Measurements from ENCODE around the gene PYGB. TPM values are rescaled to one million over a fixed set of nuclear protein-coding genes. Genes with fewer than 3 reads are reported as not detected.
A peak's percentile ranks its signal among the peaks of the same experiment; 100 is the strongest.

PYGB gene
- total and polyA plus RNA-seq, 8 donors = 17.4 to 37.2 (median 24.2) TPM

DNA sequence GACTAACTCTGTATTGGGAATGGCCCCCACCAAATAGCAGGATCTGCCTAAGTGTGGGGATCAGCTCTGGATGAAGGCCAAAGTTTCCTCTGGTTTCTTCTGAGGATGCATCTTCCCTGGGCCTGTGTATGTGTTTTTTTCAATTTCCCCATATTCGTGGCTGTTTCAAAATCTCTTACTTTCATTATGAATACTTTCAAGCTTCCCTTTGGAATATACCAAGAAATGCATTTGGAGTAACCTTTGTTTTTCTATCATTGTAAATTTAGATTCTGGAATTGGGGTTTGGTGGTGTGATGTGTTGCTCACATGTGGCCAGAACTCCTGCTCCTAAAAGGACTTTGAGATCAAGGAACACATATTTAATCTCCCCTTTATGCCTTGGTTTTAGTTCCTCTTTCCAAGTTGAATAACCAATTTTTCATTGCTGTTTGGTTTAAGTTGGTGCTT lies 44.0 kb upstream of the PYGB start:
- intact Hi-C loops (cut with DNase I) = no loop called here
- ATAC-seq (no peak), DNase-seq (no peak), FAIRE-seq (no peak)
- H3K27me3 ChIP-seq = no peaks in the 10 kb centered on the region
- peaks cover 5 to 10% (median 6%) of the 10 kb centered on the region in 3 donors for H3K4me1 ChIP-seq
- 61 to 69% methylated on average over 1 of the region's 1 CpG for WGBS, 2 donors
- no peaks in the 10 kb centered on the region for H3K9me3 ChIP-seq
- H3K4me3 ChIP-seq = no peak overlapping the region
- H3K36me3 ChIP-seq = no peaks in the 10 kb centered on the region
- H3K27ac ChIP-seq = no peak overlapping the region
- TF ChIP-seq, protein P1, sequence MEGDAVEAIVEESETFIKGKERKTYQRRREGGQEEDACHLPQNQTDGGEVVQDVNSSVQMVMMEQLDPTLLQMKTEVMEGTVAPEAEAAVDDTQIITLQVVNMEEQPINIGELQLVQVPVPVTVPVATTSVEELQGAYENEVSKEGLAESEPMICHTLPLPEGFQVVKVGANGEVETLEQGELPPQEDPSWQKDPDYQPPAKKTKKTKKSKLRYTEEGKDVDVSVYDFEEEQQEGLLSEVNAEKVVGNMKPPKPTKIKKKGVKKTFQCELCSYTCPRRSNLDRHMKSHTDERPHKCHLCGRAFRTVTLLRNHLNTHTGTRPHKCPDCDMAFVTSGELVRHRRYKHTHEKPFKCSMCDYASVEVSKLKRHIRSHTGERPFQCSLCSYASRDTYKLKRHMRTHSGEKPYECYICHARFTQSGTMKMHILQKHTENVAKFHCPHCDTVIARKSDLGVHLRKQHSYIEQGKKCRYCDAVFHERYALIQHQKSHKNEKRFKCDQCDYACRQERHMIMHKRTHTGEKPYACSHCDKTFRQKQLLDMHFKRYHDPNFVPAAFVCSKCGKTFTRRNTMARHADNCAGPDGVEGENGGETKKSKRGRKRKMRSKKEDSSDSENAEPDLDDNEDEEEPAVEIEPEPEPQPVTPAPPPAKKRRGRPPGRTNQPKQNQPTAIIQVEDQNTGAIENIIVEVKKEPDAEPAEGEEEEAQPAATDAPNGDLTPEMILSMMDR (IDR thresholded peaks at IDR 0.05) = no peak

- Histone ChIP-seq H3K4me1 (peaks cover 5 to 8% (median 6%) of the 10 kb centered on the region in 3 donors), H3K4me3 (no peak overlapping the region), H3K36me3 (no peaks in the 10 kb centered on the region), H3K27ac (no peak overlapping the region), H3K9me3 (no peaks in the 10 kb centered on the region), H3K27me3 (no peaks in the 10 kb centered on the region)
- peak in 1 of 6 donors; percentile 5 for DNase-seq
- TF ChIP-seq, protein P1 (IDR thresholded peaks at IDR 0.05) = no peak
- FAIRE-seq = no peak
- intact Hi-C loops (cut with DNase I) = no loop called here
- WGBS, 2 donors = 88 to 91% methylated on average over 9 of the region's 9 CpGs
- peak in 2 of 4 donors; percentile 43 to 52 for ATAC-seq
These were observed 43.2 kb upstream of the PYGB start for GRCh38 chr20:25204550-25205276.

GRCh38 chr20:25205277-25206062 lies 42.4 kb upstream of the PYGB start:
- H3K27ac ChIP-seq = no peak overlapping the region
- ATAC-seq (no peak), FAIRE-seq (no peak), DNase-seq (peak in 1 of 6 donors; percentile 5)
- TF ChIP-seq, protein P1 (IDR thresholded peaks at IDR 0.05) = no peak
- no peaks in the 10 kb centered on the region for H3K27me3 ChIP-seq
- intact Hi-C loops (cut with DNase I) = no loop called here
- H3K4me3 ChIP-seq = no peak overlapping the region
- no peaks in the 10 kb centered on the region for H3K36me3 ChIP-seq
- whole genome bisulfite sequencing, 2 donors = 80 to 81% methylated on average over 21 of the region's 21 CpGs
- H3K9me3 ChIP-seq = no peaks in the 10 kb centered on the region
- H3K4me1 ChIP-seq = peaks cover 0 to 1% (median under 1%) of the 10 kb centered on the region in 3 donors

DNA sequence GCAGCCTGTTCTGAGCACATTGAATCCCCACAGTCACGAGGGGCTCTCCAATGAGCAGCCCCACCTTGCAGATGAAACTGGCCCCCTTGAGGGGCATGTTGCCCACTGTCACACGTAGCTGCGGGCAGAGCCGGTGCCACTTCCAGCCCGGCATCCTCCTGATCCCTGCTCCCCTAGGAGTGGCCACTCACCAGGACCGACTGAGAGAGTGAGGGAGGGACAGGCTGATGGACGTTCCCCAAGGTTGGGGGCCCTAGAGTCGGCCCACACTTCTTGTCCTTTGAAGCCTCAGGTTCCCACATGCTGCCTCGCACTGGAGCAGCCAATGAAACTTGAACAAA lies 41.9 kb upstream of the PYGB start:
- peak in 2 of 6 donors; percentile 0 to 5 for DNase-seq

More for the DNA sequence above, 41.9 kb upstream of the PYGB start:
- ATAC-seq (no peak), FAIRE-seq (no peak)
- H3K9me3 ChIP-seq = no peaks in the 10 kb centered on the region
- no peak overlapping the region for H3K27ac ChIP-seq
- TF ChIP-seq, protein P1 (IDR thresholded peaks at IDR 0.05) = no peak
- no peaks in the 10 kb centered on the region for H3K4me1 ChIP-seq
- peaks cover 0 to 5% (median under 1%) of the 10 kb centered on the region in 3 donors for H3K36me3 ChIP-seq
- no peak overlapping the region for H3K4me3 ChIP-seq
- WGBS, 2 donors = 88 to 92% methylated on average over 9 of the region's 9 CpGs
- intact Hi-C loops (cut with DNase I) = no loop called here
- H3K27me3 ChIP-seq = no peaks in the 10 kb centered on the region

Measured in pancreas (tissue), 10 donors.